ENCODE results near the gene SCGB1A1.

- peak; percentile 21 for TF ChIP-seq ZNF883 (CRISPR knock-in tag; IDR thresholded peaks at IDR 0.05; ENCODE audit: not compliant biosample characterization)
- no peak for TF ChIP-seq ZNF264 (CRISPR knock-in tag; IDR thresholded peaks at IDR 0.05)
- no peak for TF ChIP-seq POLR2A (IDR thresholded peaks at IDR 0.05; ENCODE audit: insufficient read depth in 1 of 2, low read depth in 2 of 2, low read length in 2 of 2)
- TF ChIP-seq, protein P1, sequence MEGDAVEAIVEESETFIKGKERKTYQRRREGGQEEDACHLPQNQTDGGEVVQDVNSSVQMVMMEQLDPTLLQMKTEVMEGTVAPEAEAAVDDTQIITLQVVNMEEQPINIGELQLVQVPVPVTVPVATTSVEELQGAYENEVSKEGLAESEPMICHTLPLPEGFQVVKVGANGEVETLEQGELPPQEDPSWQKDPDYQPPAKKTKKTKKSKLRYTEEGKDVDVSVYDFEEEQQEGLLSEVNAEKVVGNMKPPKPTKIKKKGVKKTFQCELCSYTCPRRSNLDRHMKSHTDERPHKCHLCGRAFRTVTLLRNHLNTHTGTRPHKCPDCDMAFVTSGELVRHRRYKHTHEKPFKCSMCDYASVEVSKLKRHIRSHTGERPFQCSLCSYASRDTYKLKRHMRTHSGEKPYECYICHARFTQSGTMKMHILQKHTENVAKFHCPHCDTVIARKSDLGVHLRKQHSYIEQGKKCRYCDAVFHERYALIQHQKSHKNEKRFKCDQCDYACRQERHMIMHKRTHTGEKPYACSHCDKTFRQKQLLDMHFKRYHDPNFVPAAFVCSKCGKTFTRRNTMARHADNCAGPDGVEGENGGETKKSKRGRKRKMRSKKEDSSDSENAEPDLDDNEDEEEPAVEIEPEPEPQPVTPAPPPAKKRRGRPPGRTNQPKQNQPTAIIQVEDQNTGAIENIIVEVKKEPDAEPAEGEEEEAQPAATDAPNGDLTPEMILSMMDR (CRISPR knock-in tag; IDR thresholded peaks at IDR 0.05), result no peak; the same call in 1 of the 2 replicates
- no peak for TF ChIP-seq MEF2D (CRISPR knock-in tag; IDR thresholded peaks at IDR 0.05)
- no peak for TF ChIP-seq ASH2L (IDR thresholded peaks at IDR 0.05; ENCODE audit: insufficient read length, low read depth, low read length)
- TF ChIP-seq ZNF724P (CRISPR knock-in tag; IDR thresholded peaks at IDR 0.05; ENCODE audit: borderline replicate concordance), result no peak
Observed at GRCh38 chr11:62398011-62398994, 20.5 kb upstream of the SCGB1A1 start.
